ENCODE measurements around the gene KLHL13. TPM values are rescaled to one million over a fixed set of nuclear protein-coding genes. Genes with fewer than 3 reads are reported as not detected.
"Not testable (repeated sequence)": the region's sequence is repeated elsewhere in the genome, so short reads cannot be mapped to it uniquely, and the experiment has no call there.

Gene KLHL13
- total RNA-seq, 1 donor from 2014 or later = not detected

- H3K4me3 Mint-ChIP-seq (ENCODE audit: unreplicated experiment) = no peak overlapping the region
- no peak for TF ChIP-seq CTCF (IDR thresholded peaks at IDR 0.05)
- no peak for DNase-seq (ENCODE audit: extremely low spot score, unreplicated experiment)
- H3K9me3 Mint-ChIP-seq (ENCODE audit: unreplicated experiment) = no peaks in the 10 kb centered on the region
- H3K4me1 Mint-ChIP-seq (ENCODE audit: unreplicated experiment) = no peaks in the 10 kb centered on the region
- H3K27me3 Mint-ChIP-seq (ENCODE audit: unreplicated experiment) = no peaks in the 10 kb centered on the region
- H3K36me3 Mint-ChIP-seq (ENCODE audit: unreplicated experiment) = no peaks in the 10 kb centered on the region
- H3K27ac Mint-ChIP-seq (ENCODE audit: unreplicated experiment) = no peak overlapping the region
These were observed 36.7 kb upstream of the KLHL13 start for GRCh38 chrX:118153270-118153669.

- Mint-ChIP-seq H3K9me3 (ENCODE audit: unreplicated experiment) (no peaks in the 10 kb centered on the region), H3K27ac (ENCODE audit: unreplicated experiment) (no peak overlapping the region), H3K4me1 (ENCODE audit: unreplicated experiment) (no peaks in the 10 kb centered on the region), H3K4me3 (ENCODE audit: unreplicated experiment) (no peak overlapping the region), H3K36me3 (ENCODE audit: unreplicated experiment) (no peaks in the 10 kb centered on the region), H3K27me3 (ENCODE audit: unreplicated experiment) (no peaks in the 10 kb centered on the region)
- TF ChIP-seq CTCF (IDR thresholded peaks at IDR 0.05) = no peak
- no peak for DNase-seq (ENCODE audit: extremely low spot score, unreplicated experiment)
These were observed 36.1 kb upstream of the KLHL13 start for GRCh38 chrX:118152721-118153120.

GRCh38 chrX:118148737-118149136 is 32.1 kb upstream of the KLHL13 start:
- Mint-ChIP-seq H3K4me1 (ENCODE audit: unreplicated experiment) (no peaks in the 10 kb centered on the region), H3K4me3 (ENCODE audit: unreplicated experiment) (no peak overlapping the region), H3K27ac (ENCODE audit: unreplicated experiment) (no peak overlapping the region), H3K27me3 (ENCODE audit: unreplicated experiment) (no peaks in the 10 kb centered on the region), H3K9me3 (ENCODE audit: unreplicated experiment) (no peaks in the 10 kb centered on the region), H3K36me3 (ENCODE audit: unreplicated experiment) (no peaks in the 10 kb centered on the region)
- DNase-seq (ENCODE audit: extremely low spot score, unreplicated experiment) = no peak
- TF ChIP-seq CTCF (IDR thresholded peaks at IDR 0.05) = no peak

GRCh38 chrX:118147771-118148170 is 31.2 kb upstream of the KLHL13 start:
- DNase-seq (ENCODE audit: extremely low spot score, unreplicated experiment); H3K27ac Mint-ChIP-seq (ENCODE audit: unreplicated experiment); H3K4me1 Mint-ChIP-seq (ENCODE audit: unreplicated experiment); H3K27me3 Mint-ChIP-seq (ENCODE audit: unreplicated experiment); H3K9me3 Mint-ChIP-seq (ENCODE audit: unreplicated experiment); H3K36me3 Mint-ChIP-seq (ENCODE audit: unreplicated experiment); H3K4me3 Mint-ChIP-seq (ENCODE audit: unreplicated experiment): not testable (repeated sequence)

GRCh38 chrX:118143578-118143977 is 27.0 kb upstream of the KLHL13 start:
- no peak for TF ChIP-seq CTCF (IDR thresholded peaks at IDR 0.05)
- no peaks in the 10 kb centered on the region for H3K36me3 Mint-ChIP-seq (ENCODE audit: unreplicated experiment)
- H3K9me3 Mint-ChIP-seq (ENCODE audit: unreplicated experiment) = peaks cover 2% of the 10 kb centered on the region
- H3K27ac Mint-ChIP-seq (ENCODE audit: unreplicated experiment) = no peak overlapping the region
- no peaks in the 10 kb centered on the region for H3K4me1 Mint-ChIP-seq (ENCODE audit: unreplicated experiment)
- H3K4me3 Mint-ChIP-seq (ENCODE audit: unreplicated experiment) = no peak overlapping the region
- no peak for DNase-seq (ENCODE audit: extremely low spot score, unreplicated experiment)
- H3K27me3 Mint-ChIP-seq (ENCODE audit: unreplicated experiment) = no peaks in the 10 kb centered on the region

GRCh38 chrX:118131336-118131735 is 14.7 kb upstream of the KLHL13 start:
- H3K27ac Mint-ChIP-seq (ENCODE audit: unreplicated experiment) = no peak overlapping the region
- H3K9me3 Mint-ChIP-seq (ENCODE audit: unreplicated experiment) = no peaks in the 10 kb centered on the region
- H3K4me3 Mint-ChIP-seq (ENCODE audit: unreplicated experiment) = no peak overlapping the region
- DNase-seq (ENCODE audit: extremely low spot score, unreplicated experiment) = no peak
- H3K36me3 Mint-ChIP-seq (ENCODE audit: unreplicated experiment) = no peaks in the 10 kb centered on the region
- no peaks in the 10 kb centered on the region for H3K27me3 Mint-ChIP-seq (ENCODE audit: unreplicated experiment)
- no peaks in the 10 kb centered on the region for H3K4me1 Mint-ChIP-seq (ENCODE audit: unreplicated experiment)
- no peak for TF ChIP-seq CTCF (IDR thresholded peaks at IDR 0.05)
